HepG2 (cell line): Measurements from ENCODE around the gene RGL3. TPM values are rescaled to one million over a fixed set of nuclear protein-coding genes. Genes with fewer than 3 reads are reported as not detected.
"Not testable (repeated sequence)": the region's sequence is repeated elsewhere in the genome, so short reads cannot be mapped to it uniquely, and the experiment has no call there.

Experiments
- ATAC-seq: fragments of 200-7000 bp; cut with Tn5 transposase; 3 replicates; pipeline ENCODE4 v1.9.1; 2020; ENCODE audit warnings: mild to moderate bottlenecking, moderate library complexity
- BruUV-seq: library from RNA; stranded (reverse); fragments of 400-500 nt; replicated peaks from 2 replicates; lab custom pipeline; 2021; lab: Mats Ljungman, UMichigan
- CTCF ChIA-PET: fragments of 300-600 bp; formaldehyde crosslinking; extraction: SDS; loops from one replicate; lab custom pipeline; 2021; ENCODE audit warnings: low total read pairs, inconsistent platforms, low intra/inter-chr PET ratio; lab: Yijun Ruan, JAX
- POLR2A ChIA-PET: fragments of 350-600 bp; sonication (Branson Sonifier 250); formaldehyde crosslinking; loops from one replicate; lab custom pipeline; 2020; ENCODE audit warnings: antibody characterized with exemption, inconsistent platforms; lab: Yijun Ruan, JAX
- DNase-seq: peaks from one replicate; pipeline ENCODE4 v3.0.0-alpha.2; 2015; ENCODE audit warnings: low spot score
- FAIRE-seq: peaks from 3 replicates; lab custom pipeline; 2011; peaks lifted over from hg19 to GRCh38; lab: Jason Lieb, UNC
- H2AFZ ChIP-seq: one replicate; pipeline ENCODE4 v1.6.1; 2011; ENCODE audit warnings: low read length, inconsistent platforms
- H3K27ac ChIP-seq: fragments of 300-600 bp; 3 replicates; pipeline ENCODE4 v1.8.0; 2011; ENCODE audit warnings: mixed run types, mild to moderate bottlenecking, mixed read lengths, low read length, inconsistent platforms; ENCODE audit not compliant: insufficient read depth; ENCODE audit errors: extremely low read length
- H3K27me3 ChIP-seq, 2 experiments: fragments of 200-600 bp in 1 of 2; 2 replicates in 1 of 2; 3 replicates in 1 of 2; pipeline versions ENCODE4 v1.6.0 to v1.8.0; 2011; ENCODE audit warnings: low read length in 2 of 2, mild to moderate bottlenecking in 2 of 2, moderate library complexity in 2 of 2, inconsistent platforms in 1 of 2; ENCODE audit not compliant: insufficient read depth in 2 of 2, control insufficient read depth in 1 of 2
- H3K36me3 ChIP-seq, 2 experiments: fragments of 200-600 bp in 1 of 2; replicated peaks in 1 of 2; 2 replicates in 1 of 2; 3 replicates in 1 of 2; pipeline versions ENCODE4 v1.5.1 to v1.8.0; 2011; ENCODE audit warnings: low read length in 2 of 2, inconsistent platforms in 1 of 2; ENCODE audit not compliant: insufficient read depth in 2 of 2, control insufficient read depth in 1 of 2
- H3K4me1 ChIP-seq: 2 replicates; pipeline ENCODE4 v1.5.1; 2012; ENCODE audit warnings: low read length, inconsistent platforms; ENCODE audit not compliant: insufficient read depth
- H3K4me2 ChIP-seq: 2 replicates; pipeline ENCODE4 v1.6.0; 2011; ENCODE audit warnings: low read depth, low read length, inconsistent platforms
- H3K4me3 ChIP-seq, 3 experiments: fragments of 200-600 bp in 1 of 3; sonication (generic), shearing (Covaris generic) in 1 of 3; replicated peaks in 1 of 3; 2 replicates each; pipeline ENCODE4 v1.5.1; 2011 to 2016; ENCODE audit warnings: low read length in 3 of 3, inconsistent platforms in 2 of 3, low read depth in 2 of 3, mild to moderate bottlenecking in 2 of 3, control low read depth in 1 of 3, mixed read lengths in 1 of 3; ENCODE audit not compliant: insufficient read depth in 1 of 3
- H3K79me2 ChIP-seq: one replicate; pipeline ENCODE4 v1.6.1; 2011; ENCODE audit warnings: low read length, inconsistent platforms; ENCODE audit not compliant: insufficient read depth
- H3K9ac ChIP-seq: 2 replicates; pipeline ENCODE4 v1.6.0; 2011; ENCODE audit warnings: mild to moderate bottlenecking, low read depth, low read length, inconsistent platforms; ENCODE audit not compliant: insufficient read depth
- H3K9me3 ChIP-seq: 2 replicates; pipeline ENCODE4 v1.5.1; 2012; ENCODE audit warnings: mild to moderate bottlenecking, low read length
- H4K20me1 ChIP-seq: 2 replicates; pipeline ENCODE4 v1.6.0; 2011; ENCODE audit warnings: inconsistent platforms, mild to moderate bottlenecking, low read length, moderate library complexity; ENCODE audit not compliant: insufficient read depth
- MIER2 ChIP-seq: IDR thresholded peaks from 2 replicates; pipeline ENCODE4 v1.6.1; 2016; ENCODE audit warnings: missing biosample characterization, missing genetic modification reagents
- ONECUT2 ChIP-seq: sonication (generic); formaldehyde crosslinking; IDR thresholded peaks from 2 replicates; pipeline ENCODE4 v1.4.0; 2020; ENCODE audit warnings: missing genetic modification reagents
- PRPF4 ChIP-seq: fragments of 200-400 bp; formaldehyde crosslinking; IDR thresholded peaks from 2 replicates; pipeline ENCODE4 v1.6.1; 2016; ENCODE audit warnings: low read length, low read depth; ENCODE audit not compliant: poor library complexity, severe bottlenecking
- REST ChIP-seq, 2 experiments: IDR thresholded peaks; 2 replicates each; pipeline ENCODE4 v1.6.1; 2011 to 2012; ENCODE audit warnings: low read length in 2 of 2, borderline replicate concordance in 1 of 2, low read depth in 1 of 2, mild to moderate bottlenecking in 1 of 2, moderate library complexity in 1 of 2
- ZFP90 ChIP-seq: sonication (generic); formaldehyde crosslinking; IDR thresholded peaks from 2 replicates; pipeline ENCODE4 v1.8.0; 2022; ENCODE audit warnings: missing genetic modification reagents, mild to moderate bottlenecking, inconsistent platforms, borderline replicate concordance
- ZNF121 ChIP-seq: sonication (generic); formaldehyde crosslinking; IDR thresholded peaks from 2 replicates; pipeline ENCODE4 v1.5.0; 2020; ENCODE audit warnings: mild to moderate bottlenecking, missing genetic modification reagents
- ZNF576 ChIP-seq: sonication (generic); formaldehyde crosslinking; IDR thresholded peaks from 2 replicates; pipeline ENCODE4 v1.4.0; 2020; ENCODE audit warnings: mild to moderate bottlenecking, missing genetic modification reagents
- ZNF747 ChIP-seq: sonication (generic); formaldehyde crosslinking; IDR thresholded peaks from 2 replicates; pipeline ENCODE4 v1.8.1; 2023; ENCODE audit warnings: missing genetic modification reagents, mild to moderate bottlenecking, borderline replicate concordance
- WGBS: methylation state at CpG from one replicate; pipeline ENCODE4 v1.1.6; 2017; ENCODE audit warnings: low lambda C conversion rate; 5-methylcytosine and 5-hydroxymethylcytosine counted together
- in situ Hi-C: cut with HindIII; loops from 2 replicates; pipeline ENCODE4 v1.10.0; 2017; ENCODE audit warnings: low pct_unique_long_range_greater_than_20kb; ENCODE audit not compliant: extremely low pct_ligation_motif_present
- intact Hi-C: fragments of 100-400 bp; cut with micrococcal nuclease; formaldehyde crosslinking; loops from one replicate; pipeline ENCODE4 v1.10.0; 2022; ENCODE audit not compliant: unreplicated experiment
- polyA plus RNA-seq, 8 experiments: library from polyadenylated mRNA; depleted of rRNA in 3 of 8; stranded (reverse) in 7 of 8; unstranded in 1 of 8; fragments of >200 nt; fragmentation: Illumina TruSeq in 4 of 8; extraction: Trizol in 4 of 8; gene quantifications; 2 replicates each; pipeline versions ENCODE4 v1.2.1 to v1.2.3, GENCODE V29; 2011 to 2016; ENCODE audit warnings: low read depth in 4 of 8, missing spikeins in 1 of 8, mixed read lengths in 1 of 8; ENCODE audit not compliant: insufficient read depth in 1 of 8
- total RNA-seq, 5 experiments: library from RNA; depleted of rRNA; stranded (reverse); fragments of >200 nt; fragmentation: Illumina TruSeq; extraction: Trizol; gene quantifications; 2 replicates each; pipeline ENCODE4 v1.2.3, GENCODE V29; 2016; ENCODE audit warnings: low read depth in 1 of 5

Gene RGL3
- total and polyA plus RNA-seq, 2 of the 13 experiments (the other 11 are each of a cell fraction or from before 2014, with no cell fraction given): 4.2 to 7.6 TPM

GRCh38 chr19:11354102-11354501 is 65.0 kb downstream of the RGL3 start:
- BruUV-seq, ATAC-seq, intact Hi-C loops, H2AFZ ChIP-seq, H3K36me3 ChIP-seq, CTCF ChIA-PET, FAIRE-seq, H3K4me1 ChIP-seq, DNase-seq, H3K4me2 ChIP-seq, H3K27ac ChIP-seq, H3K9me3 ChIP-seq, H3K27me3 ChIP-seq, in situ Hi-C loops, H4K20me1 ChIP-seq, H3K79me2 ChIP-seq, H3K9ac ChIP-seq, H3K4me3 ChIP-seq: not testable (repeated sequence)
- peak; percentile 83; the same call in 1 of the 2 replicates for TF ChIP-seq ZNF121 (CRISPR knock-in tag)
- WGBS: 64% methylated on average over 4 of the region's 4 CpGs
- POLR2A ChIA-PET: interaction anchor here (0.6 kb wide), 1 partner anchor 31 kb away, joined by 3 read pairs; no protein-coding TSS in a partner anchor

GRCh38 chr19:11349171-11349570 is 69.9 kb downstream of the RGL3 start:
- in situ Hi-C loops: no loop called here
- peak; percentile 100 for TF ChIP-seq ZFP90
- TF ChIP-seq ZNF576: no peak
- TF ChIP-seq REST (IDR thresholded peaks at IDR 0.05; ENCODE audit: borderline replicate concordance in 1 of 2, low read depth in 1 of 2, low read length in 2 of 2): peak; percentile 22 to 86
- no peak for TF ChIP-seq ZNF747 (CRISPR knock-in tag)
- TF ChIP-seq ONECUT2 (CRISPR knock-in tag): no peak
- TF ChIP-seq PRPF4: no peak
- TF ChIP-seq MIER2: peak; percentile 75
- TF ChIP-seq, all 625 proteins: peak for 3
- Histone ChIP-seq H3K27me3 (no peaks in the 10 kb centered on the region), H3K4me1 (peaks cover 27% of the 10 kb centered on the region), H4K20me1 (no peaks in the 10 kb centered on the region), H3K9ac (no peak overlapping the region), H3K79me2 (no peaks in the 10 kb centered on the region), H3K36me3 (no peaks in the 10 kb centered on the region), H3K9me3 (no peaks in the 10 kb centered on the region), H3K4me3 (no peak overlapping the region), H3K27ac (no peak overlapping the region), H2AFZ (no peak overlapping the region), H3K4me2 (no peak overlapping the region)
- ATAC-seq: no peak
- intact Hi-C loops: no loop called here
- DNase-seq: no peak
- CTCF ChIA-PET: no interaction called here
- 39% methylated on average over 4 of the region's 4 CpGs for WGBS
- no TSS peak for BruUV-seq
- no peak for FAIRE-seq
- POLR2A ChIA-PET: no interaction called here
